Gastrocnemius medialis (tissue), 4 donors: ENCODE data around the gene SPRR2E. TPM values are rescaled to one million over a fixed set of nuclear protein-coding genes. Genes with fewer than 3 reads are reported as not detected.
"Not testable (repeated sequence)": the region's sequence is repeated elsewhere in the genome, so short reads cannot be mapped to it uniquely, and the experiment has no call there.

Experiments used
- ATAC-seq, 2 donors: fragments of 150-250 bp; one replicate each; pipeline ENCODE4 v1.9.1; 2016
- DNase-seq, 2 donors: peaks; one replicate each; pipeline ENCODE4 v3.0.0-alpha.2; 2019
- H3K27ac ChIP-seq, 4 donors: fragments of 200-600 bp; sonication (generic); 1 replicate in 1 of 4; 2 replicates in 3 of 4; pipeline ENCODE4 v1.5.1; 2016 to 2018; ENCODE audit warnings: mild to moderate bottlenecking in 2 of 4, moderate library complexity in 1 of 4
- H3K27me3 ChIP-seq, 3 donors: fragments of 200-600 bp; sonication (generic) in 2 of 3; 1 replicate in 1 of 3; 2 replicates in 2 of 3; pipeline versions ENCODE4 v1.5.1 to v1.6.0; 2016 to 2019; ENCODE audit warnings: mild to moderate bottlenecking in 1 of 3, moderate library complexity in 1 of 3
- H3K36me3 ChIP-seq, 2 donors: fragments of 200-600 bp; sonication (generic) in 1 of 2; one replicate each; pipeline ENCODE4 v1.5.1; 2017 to 2018
- H3K4me1 ChIP-seq, 2 donors: fragments of 200-600 bp; sonication (generic) in 1 of 2; one replicate each; pipeline ENCODE4 v1.5.1; 2016 to 2017; ENCODE audit warnings: mild to moderate bottlenecking in 2 of 2
- H3K4me3 ChIP-seq, 4 donors: fragments of 200-600 bp; sonication (generic) in 3 of 4; 1 replicate in 1 of 4; 2 replicates in 3 of 4; pipeline ENCODE4 v1.5.1; 2016 to 2019; ENCODE audit warnings: mild to moderate bottlenecking in 2 of 4
- H3K9me3 ChIP-seq, 3 donors: fragments of 200-600 bp; sonication (generic) in 2 of 3; 1 replicate in 1 of 3; 2 replicates in 2 of 3; pipeline ENCODE4 v1.5.1; 2016 to 2019
- POLR2A ChIP-seq, 2 donors: fragments of 450-650 bp; IDR thresholded peaks; one replicate each; pipeline ENCODE4 v1.6.1; 2017; ENCODE audit warnings: antibody characterized with exemption in 2 of 2, mild to moderate bottlenecking in 2 of 2, moderate library complexity in 2 of 2
- in situ Hi-C, 4 donors: fragments of 200-750 bp; cut with MboI; loops; one replicate each; pipeline versions ENCODE4 v1.15.0 to v1.8.0; 2017; ENCODE audit warnings: low sequenced_read_pairs in 4 of 4
- intact Hi-C: fragments of 100-400 bp; cut with DNase I; formaldehyde crosslinking; loops from one replicate; pipeline ENCODE4 v1.15.1; 2023; ENCODE audit warnings: low total_unique reads
- total RNA-seq, 4 donors: library from RNA; depleted of rRNA; stranded (reverse); fragments of >200 nt; gene quantifications; one replicate each; pipeline versions ENCODE4 v1.1.0 to v1.2.3, GENCODE V29; 2016
- TF ChIP-seq, protein P1 (sequence below), 5 experiments: fragments of 450-650 bp in 3 of 5; fragments of 200-600 bp in 2 of 5; sonication (generic) in 2 of 5; IDR thresholded peaks in 4 of 5; conservative IDR thresholded peaks in 1 of 5; 1 replicate in 4 of 5; 2 replicates in 1 of 5; pipeline ENCODE4 v1.5.1; 2016 to 2019; ENCODE audit warnings: antibody characterized with exemption in 5 of 5, mild to moderate bottlenecking in 3 of 5, moderate library complexity in 3 of 5

The SPRR2E gene
- total RNA-seq = not detected

DNA sequence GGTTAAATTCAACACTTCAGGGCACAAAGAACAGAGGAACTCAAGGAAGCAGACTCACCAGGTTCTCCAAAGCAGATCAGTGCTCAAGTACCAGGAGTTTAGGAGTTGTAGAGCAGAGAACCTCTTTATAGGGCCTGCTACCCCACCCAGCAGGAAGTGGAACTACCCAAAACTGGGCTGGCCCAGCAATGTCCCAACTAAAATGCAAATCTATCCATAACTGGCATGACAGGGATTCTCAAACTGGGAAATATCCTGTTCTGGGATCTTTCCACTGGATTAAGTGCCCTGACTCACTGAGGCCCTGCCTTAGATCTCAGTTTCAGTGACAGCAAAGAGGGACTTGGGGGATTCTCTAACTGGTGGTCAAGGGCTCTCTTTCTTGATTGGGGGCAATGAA lies at the start of gene SPRR2E:
TSS of gene SPRR2E (minus strand) at position 101 of the 400 bp plus-strand sequence. CDS start 775 bp downstream, outside the sequence.
- no peak within 1 kb of the TSS for H3K27ac ChIP-seq
- in situ Hi-C loops = no loop called here
- H3K9me3 ChIP-seq = no peaks in the 10 kb centered on the region
- TF ChIP-seq POLR2A (IDR thresholded peaks at IDR 0.05) = no peak
- TF ChIP-seq, protein P1, sequence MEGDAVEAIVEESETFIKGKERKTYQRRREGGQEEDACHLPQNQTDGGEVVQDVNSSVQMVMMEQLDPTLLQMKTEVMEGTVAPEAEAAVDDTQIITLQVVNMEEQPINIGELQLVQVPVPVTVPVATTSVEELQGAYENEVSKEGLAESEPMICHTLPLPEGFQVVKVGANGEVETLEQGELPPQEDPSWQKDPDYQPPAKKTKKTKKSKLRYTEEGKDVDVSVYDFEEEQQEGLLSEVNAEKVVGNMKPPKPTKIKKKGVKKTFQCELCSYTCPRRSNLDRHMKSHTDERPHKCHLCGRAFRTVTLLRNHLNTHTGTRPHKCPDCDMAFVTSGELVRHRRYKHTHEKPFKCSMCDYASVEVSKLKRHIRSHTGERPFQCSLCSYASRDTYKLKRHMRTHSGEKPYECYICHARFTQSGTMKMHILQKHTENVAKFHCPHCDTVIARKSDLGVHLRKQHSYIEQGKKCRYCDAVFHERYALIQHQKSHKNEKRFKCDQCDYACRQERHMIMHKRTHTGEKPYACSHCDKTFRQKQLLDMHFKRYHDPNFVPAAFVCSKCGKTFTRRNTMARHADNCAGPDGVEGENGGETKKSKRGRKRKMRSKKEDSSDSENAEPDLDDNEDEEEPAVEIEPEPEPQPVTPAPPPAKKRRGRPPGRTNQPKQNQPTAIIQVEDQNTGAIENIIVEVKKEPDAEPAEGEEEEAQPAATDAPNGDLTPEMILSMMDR (IDR thresholded peaks at IDR 0.05 in 4 of 5, conservative IDR thresholded peaks at IDR 0.05 in 1 of 5) = no peak
- intact Hi-C loops = no loop called here
- H3K27me3 ChIP-seq = no peaks in the 10 kb centered on the region
- ATAC-seq = no peak
- no peaks in the 10 kb centered on the region for H3K36me3 ChIP-seq
- DNase-seq = no peak
- no peaks in the 10 kb centered on the region for H3K4me1 ChIP-seq
- no peak within 1 kb of the TSS for H3K4me3 ChIP-seq

DNA sequence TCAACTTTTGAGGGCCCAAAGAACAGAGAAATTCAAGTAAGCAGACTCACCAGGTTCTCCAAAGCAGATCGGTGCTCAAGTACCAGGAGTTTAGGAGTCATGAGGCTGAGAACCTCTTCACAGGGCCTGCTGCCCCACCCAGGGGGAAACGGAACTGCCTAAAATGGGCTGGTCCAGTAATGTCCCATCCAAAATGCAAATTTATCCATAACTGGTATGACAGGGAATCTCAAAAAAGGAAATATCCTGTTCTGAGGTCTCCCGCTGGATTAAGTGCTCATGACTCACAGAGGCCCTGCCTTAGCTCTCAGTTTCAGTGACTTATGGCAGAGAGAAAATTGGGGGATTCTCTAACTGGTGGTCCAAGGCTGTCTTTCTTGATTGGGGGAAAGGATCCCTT lies 47.1 kb upstream of the SPRR2E start:
- H3K27ac ChIP-seq = no peak overlapping the region
- H3K4me3 ChIP-seq = no peak overlapping the region
- intact Hi-C loops (no loop called here), in situ Hi-C loops (no loop called here)
- no peaks in the 10 kb centered on the region for H3K36me3 ChIP-seq
- ATAC-seq (no peak), DNase-seq (no peak)
- no peaks in the 10 kb centered on the region for H3K9me3 ChIP-seq
- no peaks in the 10 kb centered on the region for H3K4me1 ChIP-seq
- TF ChIP-seq POLR2A (IDR thresholded peaks at IDR 0.05) = no peak
- TF ChIP-seq, protein P1 (IDR thresholded peaks at IDR 0.05 in 4 of 5, conservative IDR thresholded peaks at IDR 0.05 in 1 of 5) = no peak
- no peaks in the 10 kb centered on the region for H3K27me3 ChIP-seq

DNA sequence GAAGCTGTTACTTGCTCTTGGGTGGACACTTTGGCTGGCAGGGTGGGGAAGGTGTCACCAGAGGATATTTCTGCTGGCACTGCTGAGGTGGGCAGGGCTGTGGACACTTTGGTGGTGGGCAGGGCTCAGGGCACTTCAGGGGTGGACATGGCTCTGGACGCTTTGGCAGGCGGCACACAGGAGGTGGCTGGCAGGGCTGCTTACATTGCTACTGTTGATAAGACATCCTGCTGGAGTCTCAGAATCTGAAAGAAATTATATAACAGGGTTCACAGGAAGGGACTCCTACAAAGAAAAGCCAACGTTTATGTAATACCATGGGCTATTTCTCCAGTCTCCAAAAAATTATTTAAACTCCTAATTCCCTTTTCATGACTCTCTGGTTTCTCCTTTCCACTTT lies 46.2 kb upstream of the SPRR2E start:
- Histone ChIP-seq H3K4me3 (no peak overlapping the region), H3K27ac (no peak overlapping the region), H3K4me1 (no peaks in the 10 kb centered on the region), H3K9me3 (no peaks in the 10 kb centered on the region), H3K36me3 (no peaks in the 10 kb centered on the region), H3K27me3 (no peaks in the 10 kb centered on the region)
- in situ Hi-C loops (no loop called here), intact Hi-C loops (no loop called here)
- TF ChIP-seq POLR2A (IDR thresholded peaks at IDR 0.05) = no peak
- TF ChIP-seq, protein P1 (IDR thresholded peaks at IDR 0.05 in 4 of 5, conservative IDR thresholded peaks at IDR 0.05 in 1 of 5) = no peak
- ATAC-seq (no peak), DNase-seq (no peak)

DNA sequence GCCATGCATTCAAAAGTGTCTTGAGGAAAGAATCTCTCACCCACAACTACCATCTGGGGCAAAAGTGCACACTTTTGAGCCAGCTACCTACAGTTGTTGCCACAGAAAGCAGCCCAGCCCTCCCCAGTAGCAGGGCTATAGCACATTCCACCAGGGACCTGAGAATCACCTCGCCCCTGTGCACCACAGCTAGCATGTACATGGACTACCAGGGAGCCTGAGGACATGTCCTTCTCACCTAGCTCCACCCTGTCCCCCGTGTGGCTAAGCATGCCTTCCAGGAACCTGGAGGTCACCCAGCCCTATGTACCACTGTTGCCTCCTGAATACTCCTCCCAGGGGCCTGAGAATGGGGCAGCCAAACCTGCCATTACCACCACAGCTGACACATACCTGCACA lies 39.4 kb upstream of the SPRR2E start:
- ATAC-seq (no peak), DNase-seq (no peak)
- Histone ChIP-seq H3K27me3 (peaks cover 0 to 3% (median 0%) of the 10 kb centered on the region in 3 donors), H3K4me3 (no peak overlapping the region), H3K9me3 (no peaks in the 10 kb centered on the region), H3K36me3 (no peaks in the 10 kb centered on the region), H3K4me1 (no peaks in the 10 kb centered on the region), H3K27ac (no peak overlapping the region)
- intact Hi-C loops (no loop called here), in situ Hi-C loops (no loop called here)
- TF ChIP-seq, protein P1 (IDR thresholded peaks at IDR 0.05 in 4 of 5, conservative IDR thresholded peaks at IDR 0.05 in 1 of 5) = no peak
- TF ChIP-seq POLR2A (IDR thresholded peaks at IDR 0.05) = no peak

DNA sequence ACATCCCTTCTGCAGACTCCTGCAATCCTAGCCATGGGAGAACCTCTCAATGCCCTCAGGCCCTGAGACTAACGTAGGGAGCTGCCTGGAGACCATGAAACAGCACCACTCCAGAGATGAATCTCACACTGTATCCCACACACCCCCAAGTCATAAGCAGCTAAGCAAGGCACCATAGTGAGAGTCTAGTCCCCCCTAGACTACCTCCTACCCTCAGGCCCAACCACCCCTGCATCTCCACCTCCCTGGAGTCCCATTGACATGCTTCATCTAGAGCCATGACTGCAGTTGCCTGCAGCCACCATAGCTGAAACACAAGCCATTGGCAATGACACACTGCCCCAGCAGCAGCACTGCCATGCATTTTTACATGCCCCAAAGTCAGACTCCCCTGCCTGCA lies 38.9 kb upstream of the SPRR2E start:
- Histone ChIP-seq H3K27me3 (peaks cover 0 to 3% (median 0%) of the 10 kb centered on the region in 3 donors), H3K4me3 (no peak overlapping the region), H3K9me3 (no peaks in the 10 kb centered on the region), H3K4me1 (no peaks in the 10 kb centered on the region), H3K36me3 (no peaks in the 10 kb centered on the region), H3K27ac (no peak overlapping the region)
- no peak for TF ChIP-seq POLR2A (IDR thresholded peaks at IDR 0.05)
- TF ChIP-seq, protein P1 (IDR thresholded peaks at IDR 0.05 in 4 of 5, conservative IDR thresholded peaks at IDR 0.05 in 1 of 5) = no peak
- in situ Hi-C loops (no loop called here), intact Hi-C loops (no loop called here)
- ATAC-seq = no peak
- DNase-seq = no peak

DNA sequence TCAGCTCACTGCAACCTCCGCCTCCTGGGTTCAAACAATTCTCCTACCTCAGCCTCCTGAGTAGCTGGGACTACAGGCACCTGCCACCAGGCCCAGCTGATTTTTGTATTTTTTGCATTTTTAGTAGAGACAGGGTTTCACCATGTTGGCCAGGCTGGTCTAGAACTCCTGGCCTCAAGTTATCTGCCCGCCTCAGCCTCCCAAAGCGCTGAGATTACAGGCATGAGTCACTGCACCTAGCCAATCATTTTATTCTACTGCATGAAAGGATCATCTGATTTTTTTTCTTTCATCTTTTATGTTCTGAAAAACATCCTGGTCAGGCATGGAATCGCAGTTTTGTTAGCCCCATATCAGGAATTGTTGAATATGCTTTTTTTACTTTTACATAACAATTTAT lies 34.4 kb upstream of the SPRR2E start:
- H3K4me1 ChIP-seq, H3K27me3 ChIP-seq, H3K4me3 ChIP-seq, H3K27ac ChIP-seq, in situ Hi-C loops, ATAC-seq, DNase-seq, intact Hi-C loops, H3K9me3 ChIP-seq, H3K36me3 ChIP-seq: not testable (repeated sequence)
